Sciatic nerve (tissue), 2 donors: ENCODE results near the gene SLC25A52. TPM values are rescaled to one million over a fixed set of nuclear protein-coding genes. Genes with fewer than 3 reads are reported as not detected.
"Not testable (repeated sequence)": the region's sequence is repeated elsewhere in the genome, so short reads cannot be mapped to it uniquely, and the experiment has no call there.

ENCODE experiments used
- ATAC-seq: fragments of 200-7000 bp; cut with Tn5 transposase; one replicate; pipeline ENCODE4 v1.9.1; 2020; ENCODE audit warnings: mild to moderate bottlenecking, moderate library complexity
- DNase-seq: peaks from one replicate; pipeline ENCODE4 v3.0.0-alpha.2; 2020; ENCODE audit warnings: low spot score
- intact Hi-C: fragments of 100-400 bp; cut with DNase I; formaldehyde crosslinking; loops from one replicate; pipeline ENCODE4 v1.14.2; 2022
- total RNA-seq: library from RNA; stranded (reverse); fragmentation: NEBNext Ultra II Directional; extraction: Animal tissue kit (Norgen Biotek cat#: 25700); gene quantifications from one replicate; pipeline ENCODE4 v1.2.1, GENCODE V29; 2021
- donor health status: DM: no; HTN: no; CAD: no.
- donor health status: DM: no; HTN: no; CAD: no.

SLC25A52 gene
- total RNA-seq, 1 donor from 2014 or later, result not detected

DNA sequence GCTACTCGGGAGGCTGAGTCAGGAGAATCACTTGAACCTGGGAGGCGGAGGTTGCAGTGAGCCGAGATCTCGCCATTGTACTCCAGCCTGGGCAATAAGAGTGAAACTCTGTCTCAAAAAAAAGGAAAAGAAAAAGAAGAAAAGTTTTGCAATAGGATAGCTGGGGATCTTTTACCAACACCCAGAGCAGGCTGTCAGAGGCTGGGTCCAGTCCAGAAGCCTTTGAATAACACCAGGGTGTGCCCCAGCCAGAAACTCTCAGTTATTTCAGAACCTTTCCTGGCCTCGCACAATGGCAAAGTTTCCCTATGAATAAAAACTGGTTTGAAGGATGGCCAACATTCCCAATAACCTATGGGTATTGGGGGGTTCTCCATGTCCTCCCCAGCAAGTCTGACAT, 17.1 kb downstream of the SLC25A52 start:
- ATAC-seq, result peak; percentile 71
- intact Hi-C loops, result loop anchor here (5.0 kb wide), 1 partner anchor 234 kb away; no protein-coding TSS in a partner anchor
- DNase-seq, result peak; percentile 65

DNA sequence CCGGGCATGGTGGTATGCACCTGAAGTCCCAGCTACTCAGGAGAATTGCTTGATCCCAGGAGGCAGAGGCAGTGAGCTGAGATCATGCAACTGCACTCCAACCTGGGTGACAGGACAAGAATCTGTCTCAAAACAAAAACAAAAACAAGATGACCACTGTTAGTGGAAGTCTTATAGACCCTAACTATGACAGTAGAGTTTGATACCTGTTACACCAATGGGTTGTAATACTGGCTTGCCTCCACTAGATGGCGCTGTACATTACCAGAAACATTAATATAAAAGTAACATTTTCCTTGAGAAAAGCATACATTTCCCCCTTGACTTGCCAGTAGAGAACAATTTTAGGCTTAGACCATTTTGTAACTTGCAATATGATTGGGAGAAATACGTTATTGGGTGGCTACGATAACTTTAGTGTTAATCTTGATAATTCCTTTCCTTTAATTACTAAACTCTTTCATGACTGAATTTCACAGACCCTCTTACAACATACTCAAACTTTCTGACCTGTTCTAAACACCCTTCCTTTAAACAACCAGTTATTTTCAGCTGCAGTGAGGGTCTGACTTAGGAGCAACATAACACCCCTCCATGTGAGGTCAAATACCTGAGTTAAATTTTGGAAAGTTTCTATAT, 19.5 kb downstream of the SLC25A52 start:
- intact Hi-C loops, result loop anchor here (5.0 kb wide), 1 partner anchor 236 kb away; no protein-coding TSS in a partner anchor
- DNase-seq (peak; percentile 65), ATAC-seq (peak; percentile 30)

- intact Hi-C loops, result loop anchor here (5.0 kb wide), 1 partner anchor 237 kb away; no protein-coding TSS in a partner anchor
- ATAC-seq, result no peak
- DNase-seq, result no peak
Observed at GRCh38 chr18:31740180-31740579, 20.5 kb downstream of the SLC25A52 start.

- DNase-seq, result no peak
- no peak for ATAC-seq
- intact Hi-C loops, result loop anchor here (5.0 kb wide), 1 partner anchor 238 kb away; no protein-coding TSS in a partner anchor
Observed at GRCh38 chr18:31739651-31740050, 21.0 kb downstream of the SLC25A52 start.

GRCh38 chr18:31738460-31739407, 21.9 kb downstream of the SLC25A52 start:
- ATAC-seq, result no peak
- intact Hi-C loops, result no loop called here
- DNase-seq, result no peak

DNA sequence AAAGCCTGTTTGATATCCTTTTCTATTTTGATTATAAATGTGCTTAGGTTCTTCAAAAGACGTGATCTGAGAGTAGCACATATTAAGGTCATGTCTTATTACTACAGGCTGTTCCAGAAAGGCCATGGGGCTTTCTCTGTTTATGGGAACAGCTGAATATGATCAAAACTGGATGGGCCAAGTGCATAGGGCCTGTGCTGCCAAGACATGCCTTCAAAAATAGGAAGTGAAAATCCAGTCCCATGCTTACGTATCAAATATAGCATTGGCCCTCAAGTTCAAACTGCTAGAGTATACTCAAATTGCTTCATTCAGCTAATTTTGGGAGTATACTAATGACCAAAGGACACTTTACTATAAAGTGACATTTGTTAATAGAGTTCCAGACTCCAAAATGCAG, 24.1 kb downstream of the SLC25A52 start:
- intact Hi-C loops, result no loop called here
- ATAC-seq (peak; percentile 61), DNase-seq (no peak)

DNA sequence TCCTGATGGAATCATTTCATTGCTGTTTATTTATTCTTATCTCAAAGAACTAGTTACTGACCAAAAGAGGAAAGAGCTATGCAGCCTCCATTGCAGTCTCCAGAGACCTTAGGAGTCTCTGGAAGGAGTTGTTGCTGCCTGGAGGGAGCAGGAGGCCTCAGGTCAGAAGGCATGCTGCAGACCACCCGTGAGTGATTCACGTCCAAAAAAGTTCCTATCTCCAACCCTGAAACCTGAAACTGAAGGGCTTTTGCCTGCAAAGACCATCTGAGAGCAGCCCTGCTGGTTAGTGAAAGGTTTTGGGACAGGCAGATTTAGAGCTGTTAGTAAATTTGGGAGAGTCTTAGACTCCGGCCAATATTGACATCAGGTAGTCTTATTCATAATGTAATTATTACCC, 29.1 kb downstream of the SLC25A52 start:
- intact Hi-C loops, result no loop called here
- ATAC-seq, result no peak
- DNase-seq, result no peak

- DNase-seq, ATAC-seq: not testable (repeated sequence)
- intact Hi-C loops, result loop anchor here (10.0 kb wide), 1 partner anchor 164 kb away; no protein-coding TSS in a partner anchor
Observed at GRCh38 chr18:31729196-31729595, 31.5 kb downstream of the SLC25A52 start.

DNA sequence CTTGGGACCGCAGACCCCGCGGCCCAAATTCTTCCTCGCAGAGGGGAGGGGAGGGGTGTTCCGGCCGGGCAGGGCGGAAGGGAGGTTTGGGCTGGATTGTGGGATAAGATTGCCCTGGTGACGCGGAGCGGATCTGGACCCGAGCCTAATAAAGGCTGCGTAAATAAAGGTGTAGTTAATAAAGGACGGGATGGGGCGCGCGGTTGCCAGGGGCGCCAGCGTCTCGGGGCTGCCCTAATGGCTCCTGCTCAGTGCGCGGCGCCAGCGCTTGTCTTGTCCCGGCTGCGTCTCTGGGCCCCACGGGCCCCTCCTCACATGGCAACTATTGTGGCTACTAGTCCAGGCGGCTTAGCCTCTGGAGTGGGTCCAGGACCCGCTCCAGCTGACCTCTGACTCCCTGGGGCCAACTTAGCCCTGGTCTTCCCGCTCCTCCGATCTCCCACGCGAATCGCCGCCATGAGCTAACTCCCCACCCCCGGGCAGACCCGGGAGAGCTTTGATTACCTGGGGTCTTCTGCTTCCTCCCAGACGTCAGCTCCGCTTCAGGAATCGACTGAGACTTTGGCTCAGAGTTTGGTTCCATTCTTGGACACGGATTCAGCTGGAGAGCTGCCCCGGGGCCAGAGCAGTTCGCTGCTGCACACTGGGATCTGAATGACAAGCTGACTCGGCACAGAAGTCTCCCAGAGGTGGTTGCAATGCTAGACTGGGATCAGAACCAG, 36.5 kb downstream of the SLC25A52 start:
- intact Hi-C loops, result loop anchor here (10.0 kb wide), 1 partner anchor 159 kb away; no protein-coding TSS in a partner anchor
- DNase-seq (peak; percentile 61), ATAC-seq (peak; percentile 78)

- peak; percentile 58 for ATAC-seq
Observed at GRCh38 chr18:31723639-31723989, 37.1 kb downstream of the SLC25A52 start.

DNA sequence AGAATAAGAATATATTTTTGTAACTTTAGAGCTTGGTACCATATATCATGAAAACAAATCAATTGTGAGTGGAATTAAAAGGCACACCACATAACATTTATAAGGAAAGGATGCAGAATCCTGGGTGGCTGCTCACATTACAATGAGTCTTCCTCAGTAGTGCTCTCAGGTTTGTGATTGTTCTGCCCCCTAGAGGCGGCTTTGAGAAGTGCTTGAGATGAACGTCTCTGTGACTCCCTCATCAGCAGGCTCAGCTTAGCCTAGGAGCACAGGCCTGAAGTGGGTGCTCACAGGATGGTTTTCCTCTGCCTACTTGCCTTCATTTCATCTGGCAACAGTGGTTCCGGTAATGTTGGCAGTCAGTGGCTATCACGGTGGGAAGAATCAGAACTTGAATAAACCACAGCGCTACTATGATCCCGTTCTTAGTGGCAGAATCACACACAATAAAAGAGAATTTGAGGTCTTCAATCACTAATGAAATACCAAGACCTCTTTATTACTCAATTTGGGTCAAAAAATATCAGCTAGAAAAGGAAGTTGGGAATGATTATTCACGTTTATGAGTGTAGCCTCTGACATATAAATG, 38.2 kb downstream of the SLC25A52 start:
- intact Hi-C loops, result loop anchor here (10.0 kb wide), 1 partner anchor 158 kb away; no protein-coding TSS in a partner anchor
- DNase-seq (peak; percentile 87), ATAC-seq (peak; percentile 89)

More at GRCh38 chr18:31723639-31723989, 37.1 kb downstream of the SLC25A52 start:
- no peak for DNase-seq
- intact Hi-C loops, result loop anchor here (10.0 kb wide), 1 partner anchor 159 kb away; no protein-coding TSS in a partner anchor

DNA sequence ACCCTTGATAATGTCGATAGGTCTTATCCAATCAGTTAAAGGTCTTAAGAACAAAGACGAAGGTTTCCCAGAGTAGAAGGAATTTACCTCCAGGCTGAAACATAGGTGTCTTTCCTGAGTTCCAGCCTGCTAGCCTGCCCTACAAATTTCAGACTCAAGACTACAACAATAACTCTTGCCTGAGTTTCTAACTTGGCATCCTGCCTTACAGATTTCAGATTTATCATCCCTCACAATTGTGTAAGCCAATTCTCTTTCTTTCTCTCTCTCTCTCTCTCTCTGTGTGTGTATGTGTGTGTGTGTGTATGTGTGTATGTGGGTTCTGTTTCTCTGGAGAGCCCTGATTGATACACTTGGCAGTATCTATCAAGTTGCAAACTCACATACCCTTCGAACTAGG, 39.1 kb downstream of the SLC25A52 start:
- ATAC-seq (no peak), DNase-seq (no peak)
- intact Hi-C loops, result loop anchor here (10.0 kb wide), 1 partner anchor 157 kb away; no protein-coding TSS in a partner anchor

DNA sequence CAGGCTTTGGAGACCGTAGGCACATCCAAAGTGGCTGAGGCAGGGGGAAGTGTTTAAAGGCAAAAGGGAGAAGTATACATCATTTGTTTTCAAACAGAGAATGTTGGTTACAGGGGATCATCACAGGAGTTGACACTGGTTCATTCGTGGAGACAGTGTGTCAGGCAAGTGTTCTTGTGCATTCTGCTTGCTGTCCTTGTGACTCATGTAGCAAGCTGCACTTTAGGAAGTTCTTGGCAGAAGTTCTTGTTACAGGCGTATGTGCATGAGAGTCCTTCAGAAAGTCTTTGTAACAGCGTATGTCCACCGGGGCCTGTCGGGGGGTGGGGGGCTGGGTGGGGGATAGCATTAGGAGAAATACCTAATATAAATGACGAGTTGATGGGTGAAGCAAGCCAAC, 39.8 kb downstream of the SLC25A52 start:
- DNase-seq (no peak), ATAC-seq (no peak)
- intact Hi-C loops, result loop anchor here (10.0 kb wide), 1 partner anchor 156 kb away; no protein-coding TSS in a partner anchor

- ATAC-seq (no peak), DNase-seq (no peak)
- intact Hi-C loops, result loop anchor here (10.0 kb wide), 1 partner anchor 155 kb away; no protein-coding TSS in a partner anchor
Observed at GRCh38 chr18:31719363-31720006, 41.2 kb downstream of the SLC25A52 start.

GRCh38 chr18:31718386-31718785, 42.3 kb downstream of the SLC25A52 start:
- DNase-seq, result no peak
- intact Hi-C loops, result no loop called here
- no peak for ATAC-seq

- DNase-seq (no peak), ATAC-seq (no peak)
- intact Hi-C loops, result no loop called here
Observed at GRCh38 chr18:31716362-31716761, 44.3 kb downstream of the SLC25A52 start.

DNA sequence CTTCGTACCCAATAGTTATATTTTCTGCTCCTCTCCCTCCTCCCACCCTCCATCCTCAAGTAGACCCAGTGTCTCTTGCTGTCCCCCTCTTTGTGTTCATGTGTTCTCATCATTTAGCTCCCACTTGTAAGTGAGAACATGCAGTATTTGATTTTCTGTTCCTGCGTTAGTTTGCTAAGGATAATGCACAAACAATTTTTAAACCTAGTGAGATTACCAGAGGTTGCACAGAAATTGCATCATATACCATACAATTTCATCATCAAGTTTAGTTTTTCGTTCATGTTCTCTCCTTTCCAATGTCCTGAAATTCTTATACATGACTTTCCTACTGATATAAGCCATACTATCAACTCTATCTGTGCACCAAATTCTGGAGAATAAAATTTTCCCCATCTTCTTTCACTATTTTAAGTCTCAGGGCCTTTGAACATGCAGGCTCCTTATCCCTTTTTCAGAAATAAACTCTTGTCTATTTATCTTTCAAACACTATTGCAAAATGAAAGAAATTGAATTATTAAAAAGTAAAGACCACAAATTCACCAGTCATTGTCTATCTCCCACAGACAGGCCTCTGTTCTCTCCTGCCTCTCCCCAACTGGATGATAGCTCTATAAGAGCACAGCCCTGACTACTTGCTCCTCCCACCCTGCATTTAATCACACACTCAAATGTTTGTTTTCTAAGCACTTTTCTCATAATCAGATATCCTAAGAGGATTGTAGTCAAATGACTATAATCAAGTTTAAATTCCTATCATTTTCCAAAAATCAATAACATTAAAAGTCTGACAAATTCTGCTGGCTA, 49.1 kb downstream of the SLC25A52 start:
- intact Hi-C loops, result no loop called here
- DNase-seq (no peak), ATAC-seq (no peak)
